Central memory CD8-positive, alpha-beta T cell (primary cell): ENCODE results near the gene IDUA.
"Not testable (repeated sequence)": the region's sequence is repeated elsewhere in the genome, so short reads cannot be mapped to it uniquely, and the experiment has no call there.

Experiments used
- ATAC-seq: fragments of 150-1000 bp; cut with Tn5 transposase; replicated peaks from 2 replicates; pipeline ENCODE4 v1.10.0; 2022; ENCODE audit warnings: mild to moderate bottlenecking, moderate FRiP score, moderate number of reproducible peaks; ENCODE audit not compliant: poor library complexity, severe bottlenecking; ENCODE audit errors: extremely low read depth
- DNase-seq, 2 donors: peaks; one replicate each; pipeline ENCODE4 v3.0.0; 2021; ENCODE audit warnings: low spot score in 2 of 2
- H3K27ac Mint-ChIP-seq: one replicate; pipeline ENCODE4 v1.8.0; 2022; ENCODE audit warnings: low read depth, mild to moderate bottlenecking, moderate library complexity, mixed read lengths
- H3K27me3 Mint-ChIP-seq: one replicate; pipeline ENCODE4 v1.8.0; 2022; ENCODE audit warnings: mixed read lengths
- H3K36me3 Mint-ChIP-seq: one replicate; pipeline ENCODE4 v1.8.0; 2022; ENCODE audit warnings: mild to moderate bottlenecking, moderate library complexity, mixed read lengths; ENCODE audit not compliant: insufficient read depth
- H3K4me1 Mint-ChIP-seq: one replicate; pipeline ENCODE4 v1.8.0; 2022; ENCODE audit warnings: mixed read lengths
- H3K4me3 Mint-ChIP-seq: one replicate; pipeline ENCODE4 v1.8.0; 2022; ENCODE audit warnings: mild to moderate bottlenecking, moderate library complexity, mixed read lengths
- H3K9me3 Mint-ChIP-seq: one replicate; pipeline ENCODE4 v1.8.0; 2022; ENCODE audit warnings: mixed read lengths

The IDUA gene

GRCh38 chr4:974668-975067, 12.2 kb upstream of the IDUA start:
- H3K4me3 Mint-ChIP-seq: peak overlapping the region; percentile 37
- H3K27ac Mint-ChIP-seq: peak overlapping the region; percentile 19
- H3K36me3 Mint-ChIP-seq: peaks cover 11% of the 10 kb centered on the region
- no peak for DNase-seq
- no peaks in the 10 kb centered on the region for H3K27me3 Mint-ChIP-seq
- H3K4me1 Mint-ChIP-seq: peaks cover 21% of the 10 kb centered on the region
- H3K9me3 Mint-ChIP-seq: no peaks in the 10 kb centered on the region
- no peak for ATAC-seq

GRCh38 chr4:976016-976415, 10.8 kb upstream of the IDUA start:
- not testable (repeated sequence) for DNase-seq, H3K36me3 Mint-ChIP-seq, H3K9me3 Mint-ChIP-seq, H3K4me3 Mint-ChIP-seq, H3K27ac Mint-ChIP-seq, ATAC-seq, H3K27me3 Mint-ChIP-seq
- H3K4me1 Mint-ChIP-seq: peaks cover 12% of the 10 kb centered on the region

- Mint-ChIP-seq H3K27me3 (no peaks in the 10 kb centered on the region), H3K36me3 (peaks cover 7% of the 10 kb centered on the region), H3K9me3 (no peaks in the 10 kb centered on the region), H3K4me1 (peaks cover 11% of the 10 kb centered on the region), H3K4me3 (no peak overlapping the region), H3K27ac (no peak overlapping the region)
- ATAC-seq: no peak
- DNase-seq: no peak
These were observed 7.7 kb upstream of the IDUA start for GRCh38 chr4:978957-979701.

- no peak overlapping the region for H3K4me3 Mint-ChIP-seq
- H3K4me1 Mint-ChIP-seq: peaks cover 22% of the 10 kb centered on the region
- H3K9me3 Mint-ChIP-seq: no peaks in the 10 kb centered on the region
- ATAC-seq (no peak), DNase-seq (no peak)
- H3K27ac Mint-ChIP-seq: no peak overlapping the region
- peaks cover 6% of the 10 kb centered on the region for H3K36me3 Mint-ChIP-seq
- H3K27me3 Mint-ChIP-seq: no peaks in the 10 kb centered on the region
These were observed 4.6 kb upstream of the IDUA start for GRCh38 chr4:982291-982690.

- ATAC-seq (no peak), DNase-seq (no peak)
- H3K27me3 Mint-ChIP-seq: no peaks in the 10 kb centered on the region
- peaks cover 22% of the 10 kb centered on the region for H3K4me1 Mint-ChIP-seq
- no peak overlapping the region for H3K4me3 Mint-ChIP-seq
- H3K9me3 Mint-ChIP-seq: no peaks in the 10 kb centered on the region
- H3K27ac Mint-ChIP-seq: no peak overlapping the region
- peaks cover 6% of the 10 kb centered on the region for H3K36me3 Mint-ChIP-seq
These were observed 4.0 kb upstream of the IDUA start for GRCh38 chr4:982814-983213.

- Mint-ChIP-seq H3K36me3 (peaks cover 6% of the 10 kb centered on the region), H3K9me3 (no peaks in the 10 kb centered on the region), H3K4me1 (peaks cover 22% of the 10 kb centered on the region), H3K4me3 (peak overlapping the region; percentile 37), H3K27ac (no peak overlapping the region), H3K27me3 (no peaks in the 10 kb centered on the region)
- no peak for ATAC-seq
- DNase-seq: no peak
These were observed 2.3 kb upstream of the IDUA start for GRCh38 chr4:984336-985054.

- no peaks in the 10 kb centered on the region for H3K9me3 Mint-ChIP-seq
- peak overlapping the region; percentile 35 for H3K27ac Mint-ChIP-seq
- no peak for DNase-seq
- ATAC-seq: no peak
- H3K4me3 Mint-ChIP-seq: peak overlapping the region; percentile 37
- H3K27me3 Mint-ChIP-seq: no peaks in the 10 kb centered on the region
- H3K36me3 Mint-ChIP-seq: peaks cover 6% of the 10 kb centered on the region
- H3K4me1 Mint-ChIP-seq: peaks cover 16% of the 10 kb centered on the region
These were observed 1.6 kb upstream of the IDUA start for GRCh38 chr4:985123-985830.

GRCh38 chr4:986428-986878, 391 bp upstream of the IDUA start:
- Mint-ChIP-seq H3K9me3 (no peaks in the 10 kb centered on the region), H3K4me1 (peaks cover 16% of the 10 kb centered on the region), H3K36me3 (peaks cover 3% of the 10 kb centered on the region), H3K4me3 (peak overlapping the region; percentile 88), H3K27me3 (no peaks in the 10 kb centered on the region), H3K27ac (peak overlapping the region; percentile 86)
- ATAC-seq (peak; percentile 43), DNase-seq (no peak)

- ATAC-seq: no peak
- Mint-ChIP-seq H3K36me3 (peaks cover 3% of the 10 kb centered on the region), H3K4me1 (peaks cover 13% of the 10 kb centered on the region), H3K4me3 (peak overlapping the region; percentile 88), H3K9me3 (no peaks in the 10 kb centered on the region), H3K27ac (no peak overlapping the region), H3K27me3 (no peaks in the 10 kb centered on the region)
- DNase-seq: no peak
These were observed 1.0 kb downstream of the IDUA start for GRCh38 chr4:987624-988513.

GRCh38 chr4:988726-989721, 2.2 kb downstream of the IDUA start:
- H3K4me3 Mint-ChIP-seq: no peak overlapping the region
- no peak for ATAC-seq

GRCh38 chr4:989722-990471, 3.1 kb downstream of the IDUA start:
- Mint-ChIP-seq H3K4me1 (peaks cover 11% of the 10 kb centered on the region), H3K27ac (no peak overlapping the region), H3K36me3 (peaks cover 3% of the 10 kb centered on the region), H3K4me3 (no peak overlapping the region), H3K9me3 (no peaks in the 10 kb centered on the region), H3K27me3 (no peaks in the 10 kb centered on the region)
- no peak for DNase-seq
- ATAC-seq: no peak

More at GRCh38 chr4:988726-989721, 2.2 kb downstream of the IDUA start:
- Mint-ChIP-seq H3K4me1 (peaks cover 11% of the 10 kb centered on the region), H3K27me3 (no peaks in the 10 kb centered on the region), H3K27ac (no peak overlapping the region), H3K9me3 (no peaks in the 10 kb centered on the region), H3K36me3 (peaks cover 3% of the 10 kb centered on the region)
- no peak for DNase-seq
